ENCODE measurements around the gene TECTA.

Gene TECTA

GRCh38 chr11:121149116-121149515, 48.1 kb downstream of the TECTA start:
- Histone ChIP-seq H3K36me3 (replicated peaks; ENCODE audit: insufficient read depth, low read length) (no peaks in the 10 kb centered on the region), H3K9ac (ENCODE audit: low read length) (no peak overlapping the region), H2AFZ (ENCODE audit: low read length) (no peak overlapping the region), H3K27me3 (replicated peaks; ENCODE audit: insufficient read depth, low read length) (no peaks in the 10 kb centered on the region), H3K79me2 (ENCODE audit: low read length) (no peaks in the 10 kb centered on the region), H3K9me2 (replicated peaks; ENCODE audit: insufficient read depth, low read length) (no peaks in the 10 kb centered on the region), H4K20me1 (ENCODE audit: insufficient read depth, low read length) (no peaks in the 10 kb centered on the region), H3K4me2 (ENCODE audit: low read depth, low read length) (no peak overlapping the region), H3K9me3 (replicated peaks; ENCODE audit: insufficient read depth, low read length) (no peaks in the 10 kb centered on the region), H3K4me1 (ENCODE audit: low read length) (no peaks in the 10 kb centered on the region), H3K4me3 (ENCODE audit: low read length) (no peak overlapping the region), H3K27ac (ENCODE audit: low read length) (no peak overlapping the region), H3F3A (ENCODE audit: insufficient read depth, low read length) (no peaks in the 10 kb centered on the region)
- no peak for TF ChIP-seq CTCF (IDR thresholded peaks at IDR 0.05; ENCODE audit: low read length)
- TF ChIP-seq EZH2 (optimal IDR thresholded peaks at IDR 0.05; ENCODE audit: low read depth, low read length): no peak
- TF ChIP-seq EZH2phosphoT487 (IDR thresholded peaks at IDR 0.05; ENCODE audit: low read length): no peak
- no peak for DNase-seq

GRCh38 chr11:121151207-121151688, 50.2 kb downstream of the TECTA start:
- H3K27me3 ChIP-seq (replicated peaks; ENCODE audit: insufficient read depth, low read length): no peaks in the 10 kb centered on the region
- no peak for DNase-seq
- no peaks in the 10 kb centered on the region for H4K20me1 ChIP-seq (ENCODE audit: insufficient read depth, low read length)
- H3K9me2 ChIP-seq (replicated peaks; ENCODE audit: insufficient read depth, low read length): no peaks in the 10 kb centered on the region
- H2AFZ ChIP-seq (ENCODE audit: low read length): no peak overlapping the region
- H3K9ac ChIP-seq (ENCODE audit: low read length): no peak overlapping the region
- no peak overlapping the region for H3K4me3 ChIP-seq (ENCODE audit: low read length)
- H3K36me3 ChIP-seq (replicated peaks; ENCODE audit: insufficient read depth, low read length): no peaks in the 10 kb centered on the region
- no peak overlapping the region for H3K27ac ChIP-seq (ENCODE audit: low read length)
- H3F3A ChIP-seq (ENCODE audit: insufficient read depth, low read length): no peaks in the 10 kb centered on the region
- H3K4me1 ChIP-seq (ENCODE audit: low read length): no peaks in the 10 kb centered on the region
- no peaks in the 10 kb centered on the region for H3K9me3 ChIP-seq (replicated peaks; ENCODE audit: insufficient read depth, low read length)
- TF ChIP-seq EZH2 (optimal IDR thresholded peaks at IDR 0.05; ENCODE audit: low read depth, low read length) (no peak), CTCF (IDR thresholded peaks at IDR 0.05; ENCODE audit: low read length) (no peak), EZH2phosphoT487 (IDR thresholded peaks at IDR 0.05; ENCODE audit: low read length) (no peak)
- H3K4me2 ChIP-seq (ENCODE audit: low read depth, low read length): no peak overlapping the region
- no peaks in the 10 kb centered on the region for H3K79me2 ChIP-seq (ENCODE audit: low read length)

- no peaks in the 10 kb centered on the region for H3K9me3 ChIP-seq (replicated peaks; ENCODE audit: insufficient read depth, low read length)
- H3K27ac ChIP-seq (ENCODE audit: low read length): no peak overlapping the region
- no peaks in the 10 kb centered on the region for H3K4me1 ChIP-seq (ENCODE audit: low read length)
- H3K4me2 ChIP-seq (ENCODE audit: low read depth, low read length): no peak overlapping the region
- DNase-seq: no peak
- no peaks in the 10 kb centered on the region for H3F3A ChIP-seq (ENCODE audit: insufficient read depth, low read length)
- no peak overlapping the region for H2AFZ ChIP-seq (ENCODE audit: low read length)
- H3K27me3 ChIP-seq (replicated peaks; ENCODE audit: insufficient read depth, low read length): no peaks in the 10 kb centered on the region
- H3K79me2 ChIP-seq (ENCODE audit: low read length): no peaks in the 10 kb centered on the region
- no peaks in the 10 kb centered on the region for H3K9me2 ChIP-seq (replicated peaks; ENCODE audit: insufficient read depth, low read length)
- no peak overlapping the region for H3K9ac ChIP-seq (ENCODE audit: low read length)
- H4K20me1 ChIP-seq (ENCODE audit: insufficient read depth, low read length): no peaks in the 10 kb centered on the region
- TF ChIP-seq CTCF (IDR thresholded peaks at IDR 0.05; ENCODE audit: low read length) (no peak), EZH2phosphoT487 (IDR thresholded peaks at IDR 0.05; ENCODE audit: low read length) (no peak)
- H3K4me3 ChIP-seq (ENCODE audit: low read length): no peak overlapping the region
- no peaks in the 10 kb centered on the region for H3K36me3 ChIP-seq (replicated peaks; ENCODE audit: insufficient read depth, low read length)
These were observed 51.7 kb downstream of the TECTA start for GRCh38 chr11:121152764-121153163.

All from MM.1S (cell line).